ENCODE data around the gene GLS. TPM values are rescaled to one million over a fixed set of nuclear protein-coding genes. Genes with fewer than 3 reads are reported as not detected.

GLS gene
- total and polyA plus RNA-seq, 2 of the 13 experiments (the other 11 are each of a cell fraction or from before 2014, with no cell fraction given): 78.6 to 183 TPM

DNA sequence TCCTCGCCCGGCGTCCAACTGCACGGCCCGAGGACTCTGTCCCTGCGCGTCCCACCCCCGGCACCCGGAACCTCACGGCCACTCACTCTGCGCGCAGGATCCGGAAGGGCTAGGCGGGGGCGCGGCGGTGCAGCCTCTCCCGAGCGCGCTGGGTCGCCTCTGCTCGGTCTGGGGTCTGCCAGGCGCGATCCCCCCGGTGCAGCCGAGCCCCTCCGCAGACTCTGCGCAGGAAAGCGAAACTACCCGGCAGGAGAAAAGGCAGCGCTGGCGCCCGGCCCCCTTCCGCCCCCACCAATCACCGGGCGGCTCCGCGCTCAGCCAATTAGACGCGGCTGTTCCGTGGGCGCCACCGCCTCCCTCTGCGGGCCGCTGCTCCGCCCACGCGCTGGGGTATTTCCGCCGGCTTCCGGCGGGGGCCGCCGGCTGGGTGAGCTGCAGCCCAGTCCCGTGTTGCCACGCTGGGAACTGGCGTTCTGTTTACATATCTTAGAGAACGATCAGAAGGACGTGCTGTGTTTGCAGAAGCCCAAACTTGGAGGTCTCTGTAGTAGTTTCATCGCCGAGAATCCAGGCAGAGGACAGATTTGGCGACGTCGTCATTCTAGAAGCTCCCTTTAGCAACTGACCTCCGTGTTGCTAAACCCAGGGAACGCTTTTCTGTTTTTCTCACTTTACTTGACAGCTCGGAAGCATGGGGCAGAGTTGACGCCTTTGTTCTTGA lies 133.5 kb downstream of the GLS start, which contains the start of gene STAT1 (continued):
- TF ChIP-seq, protein P1, sequence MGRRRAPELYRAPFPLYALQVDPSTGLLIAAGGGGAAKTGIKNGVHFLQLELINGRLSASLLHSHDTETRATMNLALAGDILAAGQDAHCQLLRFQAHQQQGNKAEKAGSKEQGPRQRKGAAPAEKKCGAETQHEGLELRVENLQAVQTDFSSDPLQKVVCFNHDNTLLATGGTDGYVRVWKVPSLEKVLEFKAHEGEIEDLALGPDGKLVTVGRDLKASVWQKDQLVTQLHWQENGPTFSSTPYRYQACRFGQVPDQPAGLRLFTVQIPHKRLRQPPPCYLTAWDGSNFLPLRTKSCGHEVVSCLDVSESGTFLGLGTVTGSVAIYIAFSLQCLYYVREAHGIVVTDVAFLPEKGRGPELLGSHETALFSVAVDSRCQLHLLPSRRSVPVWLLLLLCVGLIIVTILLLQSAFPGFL (CRISPR knock-in tag; IDR thresholded peaks at IDR 0.05): no peak
- TF ChIP-seq NR2F1 (CRISPR knock-in tag; IDR thresholded peaks at IDR 0.05) (0 out of 4 replicates have a peak, but pooled peaks of 1 of the 2 experiments have one; percentile 10), NFYC (CRISPR knock-in tag; IDR thresholded peaks at IDR 0.05) (peak; percentile 97), NBN (conservative IDR thresholded peaks at IDR 0.05) (no peak), TBX3 (IDR thresholded peaks at IDR 0.05; ENCODE audit: borderline replicate concordance) (peak; percentile 11; the same call in 1 of the 2 replicates), CAMTA2 (CRISPR knock-in tag; IDR thresholded peaks at IDR 0.05; ENCODE audit: borderline replicate concordance) (peak; percentile 91; the same call in 1 of the 2 replicates), HDAC6 (IDR thresholded peaks at IDR 0.05; ENCODE audit: low read depth, low read length) (no peak), NR2F6 (IDR thresholded peaks at IDR 0.05) (0 out of 2 replicates have a peak, but pooled peaks have one; percentile 12), NR2F6 (CRISPR knock-in tag; IDR thresholded peaks at IDR 0.05) (peak; percentile 59; the same call in 1 of the 2 replicates), SNRNP70 (IDR thresholded peaks at IDR 0.05; ENCODE audit: low read depth, low read length) (no peak), GPN1 (CRISPR knock-in tag; IDR thresholded peaks at IDR 0.05; ENCODE audit: borderline replicate concordance) (no peak), YEATS4 (CRISPR knock-in tag; IDR thresholded peaks at IDR 0.05; ENCODE audit: borderline replicate concordance) (peak; percentile 97), ZNF546 (CRISPR knock-in tag; conservative IDR thresholded peaks at IDR 0.05) (peak; percentile 96), TBL1XR1 (IDR thresholded peaks at IDR 0.05; ENCODE audit: borderline replicate concordance, low read length, partially characterized antibody) (peak; percentile 91), ZNF615 (CRISPR knock-in tag; IDR thresholded peaks at IDR 0.05; ENCODE audit: borderline replicate concordance) (peak; percentile 93; the same call in 1 of the 2 replicates), ZNF713 (CRISPR knock-in tag; IDR thresholded peaks at IDR 0.05) (0 out of 2 replicates have a peak, but pooled peaks have one; percentile 91), POGZ (CRISPR knock-in tag; IDR thresholded peaks at IDR 0.05) (peak; percentile 100), XBP1 (CRISPR knock-in tag; IDR thresholded peaks at IDR 0.05) (0 out of 2 replicates have a peak, but pooled peaks have one; percentile 40), RFX5 (IDR thresholded peaks at IDR 0.05; ENCODE audit: low read depth, low read length) (peak; percentile 63; the same call in 1 of the 2 replicates), ZKSCAN1 (IDR thresholded peaks at IDR 0.05; ENCODE audit: low read length) (peak; percentile 39; the same call in 1 of the 2 replicates), ZBTB42 (CRISPR knock-in tag; IDR thresholded peaks at IDR 0.05) (peak; percentile 93), GABPA (IDR thresholded peaks at IDR 0.05; ENCODE audit: low read depth, low read length) (peak; percentile 90), GABPA (CRISPR knock-in tag; IDR thresholded peaks at IDR 0.05; ENCODE audit: low read depth) (peak; percentile 90), SPEN (CRISPR knock-in tag; IDR thresholded peaks at IDR 0.05; ENCODE audit: low read depth) (peak; percentile 99), KDM2A (CRISPR knock-in tag; IDR thresholded peaks at IDR 0.05; ENCODE audit: borderline replicate concordance, low read depth) (peak; percentile 97), ZNF225 (CRISPR knock-in tag; IDR thresholded peaks at IDR 0.05) (peak; percentile 97)
- TF ChIP-seq, protein P2, sequence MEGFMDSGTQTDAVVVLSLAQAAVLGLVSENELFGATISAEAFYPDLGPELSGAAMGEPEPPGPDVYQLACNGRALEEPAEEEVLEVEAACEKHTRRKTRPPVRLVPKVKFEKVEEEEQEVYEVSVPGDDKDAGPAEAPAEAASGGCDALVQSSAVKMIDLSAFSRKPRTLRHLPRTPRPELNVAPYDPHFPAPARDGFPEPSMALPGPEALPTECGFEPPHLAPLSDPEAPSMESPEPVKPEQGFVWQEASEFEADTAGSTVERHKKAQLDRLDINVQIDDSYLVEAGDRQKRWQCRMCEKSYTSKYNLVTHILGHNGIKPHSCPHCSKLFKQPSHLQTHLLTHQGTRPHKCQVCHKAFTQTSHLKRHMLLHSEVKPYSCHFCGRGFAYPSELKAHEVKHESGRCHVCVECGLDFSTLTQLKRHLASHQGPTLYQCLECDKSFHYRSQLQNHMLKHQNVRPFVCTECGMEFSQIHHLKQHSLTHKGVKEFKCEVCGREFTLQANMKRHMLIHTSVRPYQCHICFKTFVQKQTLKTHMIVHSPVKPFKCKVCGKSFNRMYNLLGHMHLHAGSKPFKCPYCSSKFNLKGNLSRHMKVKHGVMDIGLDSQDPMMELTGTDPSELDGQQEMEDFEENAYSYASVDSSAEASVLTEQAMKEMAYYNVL (CRISPR knock-in tag; IDR thresholded peaks at IDR 0.05; ENCODE audit: borderline replicate concordance): peak; percentile 92
- TF ChIP-seq, protein P3, sequence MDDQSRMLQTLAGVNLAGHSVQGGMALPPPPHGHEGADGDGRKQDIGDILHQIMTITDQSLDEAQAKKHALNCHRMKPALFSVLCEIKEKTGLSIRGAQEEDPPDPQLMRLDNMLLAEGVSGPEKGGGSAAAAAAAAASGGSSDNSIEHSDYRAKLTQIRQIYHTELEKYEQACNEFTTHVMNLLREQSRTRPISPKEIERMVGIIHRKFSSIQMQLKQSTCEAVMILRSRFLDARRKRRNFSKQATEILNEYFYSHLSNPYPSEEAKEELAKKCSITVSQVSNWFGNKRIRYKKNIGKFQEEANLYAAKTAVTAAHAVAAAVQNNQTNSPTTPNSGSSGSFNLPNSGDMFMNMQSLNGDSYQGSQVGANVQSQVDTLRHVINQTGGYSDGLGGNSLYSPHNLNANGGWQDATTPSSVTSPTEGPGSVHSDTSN (CRISPR knock-in tag; IDR thresholded peaks at IDR 0.05; ENCODE audit: borderline replicate concordance): no peak

All from HepG2 (cell line).